SH-SY5Y (cell line): ENCODE data around the gene MUL1.

Source experiments
- GATA2 ChIP-seq: IDR thresholded peaks from 2 replicates; pipeline ENCODE4 v1.6.1; 2011; ENCODE audit warnings: mild to moderate bottlenecking, low read depth, low read length
- GATA3 ChIP-seq: IDR thresholded peaks from 2 replicates; pipeline ENCODE4 v1.6.1; 2011; ENCODE audit warnings: low read depth, mild to moderate bottlenecking, low read length, moderate library complexity

DNA sequence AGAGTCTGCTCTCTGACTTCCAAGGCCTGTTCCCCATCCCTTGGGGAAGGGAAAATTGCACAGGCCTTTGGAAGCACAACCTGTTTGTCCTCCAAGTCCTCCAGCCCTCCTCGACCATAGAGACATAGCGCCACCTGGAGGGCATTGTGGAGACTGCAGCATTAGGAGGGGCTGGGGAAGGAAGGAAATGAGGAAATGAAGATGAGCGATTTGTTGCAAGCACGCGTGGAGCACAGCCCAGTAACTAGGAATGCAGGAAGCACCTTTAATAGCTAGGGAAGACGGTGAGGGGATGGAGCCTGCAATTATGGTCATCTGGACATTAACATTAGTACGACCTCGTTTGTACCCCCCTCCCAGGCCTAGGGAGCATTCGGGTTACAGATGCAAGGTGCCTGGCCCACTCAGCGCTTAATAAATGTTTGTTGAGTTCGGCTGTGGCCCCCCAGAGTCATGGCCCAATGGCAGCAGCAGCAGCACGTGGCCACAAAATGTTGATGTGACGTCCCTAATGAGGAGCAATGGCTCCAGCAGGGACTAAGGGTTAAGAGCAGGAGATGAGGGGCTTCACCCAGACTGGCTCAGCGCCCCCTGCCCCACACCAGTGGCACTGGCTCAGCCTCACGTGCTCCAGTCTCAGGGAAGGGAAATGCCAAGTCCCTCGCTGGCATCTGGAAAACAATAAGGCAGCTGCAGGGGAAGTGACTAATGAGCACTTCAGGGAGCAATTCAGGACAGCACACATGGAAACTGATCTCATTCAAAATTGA is 13.9 kb downstream of the MUL1 start:
- TF ChIP-seq GATA2 (no peak), GATA3 (no peak)
